Body of pancreas (tissue), 4 donors: ENCODE data around the gene SAMD8. TPM values are rescaled to one million over a fixed set of nuclear protein-coding genes. Genes with fewer than 3 reads are reported as not detected.
A peak's percentile ranks its signal among the peaks of the same experiment; 100 is the strongest.

Source experiments
- ATAC-seq: fragments of 150-250 bp; one replicate; pipeline ENCODE4 v1.9.1; 2016
- DNase-seq, 4 donors: peaks; one replicate each; pipeline ENCODE4 v3.0.0-alpha.2; 2019
- H3K27ac ChIP-seq, 4 donors: fragments of 200-600 bp; sonication (generic); 1 replicate in 3 of 4; 2 replicates in 1 of 4; pipeline versions ENCODE4 v1.5.1 to v1.6.1; 2016 to 2019; ENCODE audit warnings: mild to moderate bottlenecking in 1 of 4, mixed read lengths in 1 of 4, moderate library complexity in 1 of 4
- H3K27me3 ChIP-seq, 2 donors: fragments of 200-600 bp; sonication (generic); one replicate each; pipeline ENCODE4 v1.6.0; 2016; ENCODE audit warnings: mild to moderate bottlenecking in 1 of 2
- H3K36me3 ChIP-seq, 2 donors: fragments of 200-600 bp; sonication (generic); replicated peaks in 1 of 2; 2 replicates each; pipeline ENCODE4 v1.5.1; 2016; ENCODE audit warnings: low read depth in 2 of 2; ENCODE audit not compliant: insufficient read depth in 1 of 2
- H3K4me1 ChIP-seq: fragments of 200-600 bp; sonication (generic); one replicate; pipeline ENCODE4 v1.6.0; 2016
- H3K4me3 ChIP-seq, 2 donors: fragments of 200-600 bp; sonication (generic); 1 replicate in 1 of 2; 2 replicates in 1 of 2; pipeline ENCODE4 v1.5.1; 2016 to 2019
- H3K9me3 ChIP-seq, 3 donors: fragments of 200-600 bp; sonication (generic); 1 replicate in 2 of 3; 2 replicates in 1 of 3; pipeline ENCODE4 v1.5.1; 2016
- CTCF ChIP-seq, 7 experiments: fragments of 450-650 bp in 4 of 7; fragments of 200-600 bp in 3 of 7; sonication (generic) in 3 of 7; IDR thresholded peaks; one replicate each; pipeline ENCODE4 v1.5.1; 2016 to 2019; ENCODE audit warnings: antibody characterized with exemption in 7 of 7
- POLR2A ChIP-seq, 3 donors: fragments of 450-650 bp; IDR thresholded peaks; one replicate each; pipeline ENCODE4 v1.6.1; 2016; ENCODE audit warnings: antibody characterized with exemption in 3 of 3, mild to moderate bottlenecking in 2 of 3
- WGBS, 2 donors: methylation state at CpG; one replicate each; pipeline ENCODE4 v1.1.5; 2017; 5-methylcytosine and 5-hydroxymethylcytosine counted together
- intact Hi-C: fragments of 100-400 bp; cut with DNase I; formaldehyde crosslinking; loops from one replicate; pipeline ENCODE4 v1.15.1; 2023
- total RNA-seq, 2 donors: library from RNA; depleted of rRNA; stranded (reverse); fragments of >200 nt; gene quantifications; one replicate each; pipeline ENCODE4 v1.1.0, GENCODE V29; 2016

SAMD8 gene
- total RNA-seq, 2 donors from 2014 or later, result 16.1 to 18.5 TPM

GRCh38 chr10:75097666-75098285 lies 13.7 kb upstream of the SAMD8 start:
- Histone ChIP-seq H3K27me3 (no peaks in the 10 kb centered on the region), H3K36me3 (no peaks in the 10 kb centered on the region), H3K27ac (no peak overlapping the region), H3K9me3 (no peaks in the 10 kb centered on the region), H3K4me1 (peaks cover 6% of the 10 kb centered on the region), H3K4me3 (no peak overlapping the region)
- intact Hi-C loops, result loop anchor here (10.0 kb wide), 1 partner anchor 853 kb away; no protein-coding TSS in a partner anchor
- WGBS, 2 donors, result 93 to 100% methylated on average over 5 to 10 of the region's 11 CpGs
- ATAC-seq, result no peak
- no peak for DNase-seq
- no peak for TF ChIP-seq CTCF (IDR thresholded peaks at IDR 0.05)
- no peak for TF ChIP-seq POLR2A (IDR thresholded peaks at IDR 0.05)

GRCh38 chr10:75098902-75099673 lies 12.4 kb upstream of the SAMD8 start:
- intact Hi-C loops, result loop anchor here (10.0 kb wide), 1 partner anchor 854 kb away; no protein-coding TSS in a partner anchor

GRCh38 chr10:75099952-75100763 lies 11.3 kb upstream of the SAMD8 start:
- DNase-seq, result peak; percentile 77 to 86 (median 82)
- Histone ChIP-seq H3K4me1 (peaks cover 6% of the 10 kb centered on the region), H3K27ac (no peak overlapping the region), H3K27me3 (no peaks in the 10 kb centered on the region), H3K9me3 (no peaks in the 10 kb centered on the region), H3K4me3 (no peak overlapping the region), H3K36me3 (no peaks in the 10 kb centered on the region)
- WGBS, 2 donors, result 33 to 44% methylated on average over 10 to 18 of the region's 18 CpGs
- peak; percentile 90 for ATAC-seq
- no peak for TF ChIP-seq POLR2A (IDR thresholded peaks at IDR 0.05)
- peak; percentile 91 to 99 (median 96) for TF ChIP-seq CTCF (IDR thresholded peaks at IDR 0.05)
- intact Hi-C loops, result loop anchor here (10.0 kb wide), 2 partner anchors 835 to 855 kb away; no protein-coding TSS in a partner anchor

More at GRCh38 chr10:75098902-75099673, 12.4 kb upstream of the SAMD8 start:
- TF ChIP-seq POLR2A (IDR thresholded peaks at IDR 0.05) (no peak), CTCF (IDR thresholded peaks at IDR 0.05) (no peak)
- no peak for ATAC-seq
- H3K4me1 ChIP-seq, result peaks cover 6% of the 10 kb centered on the region
- DNase-seq, result no peak
- H3K4me3 ChIP-seq, result no peak overlapping the region
- no peaks in the 10 kb centered on the region for H3K27me3 ChIP-seq
- WGBS, 2 donors, result 79 to 81% methylated on average over 8 to 14 of the region's 14 CpGs
- no peaks in the 10 kb centered on the region for H3K9me3 ChIP-seq
- no peak overlapping the region for H3K27ac ChIP-seq
- no peaks in the 10 kb centered on the region for H3K36me3 ChIP-seq

GRCh38 chr10:75100764-75101291 lies 10.6 kb upstream of the SAMD8 start:
- Histone ChIP-seq H3K27me3 (no peaks in the 10 kb centered on the region), H3K4me1 (peaks cover 6% of the 10 kb centered on the region), H3K27ac (no peak overlapping the region), H3K4me3 (no peak overlapping the region), H3K36me3 (no peaks in the 10 kb centered on the region), H3K9me3 (no peaks in the 10 kb centered on the region)
- DNase-seq, result no peak
- no peak for TF ChIP-seq POLR2A (IDR thresholded peaks at IDR 0.05)
- no peak for TF ChIP-seq CTCF (IDR thresholded peaks at IDR 0.05)
- intact Hi-C loops, result loop anchor here (10.0 kb wide), 1 partner anchor 836 kb away; no protein-coding TSS in a partner anchor
- WGBS, 2 donors, result 66 to 76% methylated on average over 4 of the region's 4 CpGs
- ATAC-seq, result no peak
